ENCODE measurements around the gene LMBRD1.

The LMBRD1 gene

GRCh38 chr6:69643688-69644087 lies 153.1 kb downstream of the LMBRD1 start:
- DNase-seq (ENCODE audit: low read depth in 2 of 2, low spot score in 1 of 2) = no peak

DNA sequence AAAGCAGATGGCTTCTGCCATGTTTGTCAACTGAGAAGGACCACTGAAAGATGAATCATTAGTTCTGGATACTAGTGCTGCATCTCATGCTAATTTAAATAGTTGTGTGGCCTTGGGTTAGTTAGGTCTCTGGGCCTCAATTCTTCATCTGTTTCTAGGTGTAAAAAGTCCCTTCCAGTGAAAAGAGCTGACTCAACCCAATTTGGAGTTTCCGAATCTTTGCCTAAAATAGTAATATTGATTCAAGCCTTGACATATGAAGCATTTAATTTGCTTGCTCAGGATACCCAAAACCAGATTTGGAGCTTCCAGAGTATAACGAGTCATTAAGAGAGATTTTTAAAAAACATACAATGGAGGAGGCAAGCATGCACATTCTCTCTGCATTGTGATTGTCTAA lies 163.9 kb downstream of the LMBRD1 start:
- DNase-seq (ENCODE audit: low read depth in 2 of 2, low spot score in 1 of 2) = no peak

DNA sequence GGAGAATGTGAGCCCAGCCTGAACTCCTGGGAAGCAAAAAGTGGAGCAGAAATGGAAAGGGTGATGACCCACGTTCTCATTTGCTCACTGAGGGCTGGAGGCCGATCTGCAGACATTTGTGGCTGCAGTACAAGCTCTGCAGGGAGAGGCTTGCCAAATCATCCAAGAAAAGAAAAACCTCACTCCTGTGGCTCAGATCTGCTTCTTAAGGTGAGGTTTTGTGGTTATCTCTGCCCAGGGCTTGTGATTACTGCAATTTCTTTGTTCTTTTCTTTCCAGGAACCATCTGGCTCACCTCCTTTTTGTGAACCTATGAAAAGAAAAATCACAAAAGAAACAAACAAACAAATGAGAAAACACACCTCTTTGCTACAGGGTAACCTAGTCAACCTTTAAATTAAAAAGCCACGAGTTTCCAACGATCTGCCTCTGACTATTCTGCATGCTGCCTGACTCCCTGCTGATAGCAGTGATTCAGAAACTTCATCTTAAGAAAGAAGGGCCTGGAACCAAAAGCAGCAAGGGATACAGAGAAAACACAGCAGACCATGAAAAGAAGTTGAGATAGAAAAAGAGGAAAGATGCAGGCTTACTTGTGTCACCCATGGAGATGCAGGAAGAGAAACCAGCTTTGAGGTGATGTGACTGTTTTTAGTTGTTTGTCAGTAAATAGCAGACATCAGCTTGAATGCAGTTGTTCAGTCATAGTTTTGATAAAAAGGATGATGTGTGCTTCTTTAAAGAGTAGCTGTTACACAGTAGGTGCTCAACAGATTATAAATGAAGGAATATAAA lies 165.1 kb downstream of the LMBRD1 start:
- no peak for DNase-seq (ENCODE audit: low read depth in 2 of 2, low spot score in 1 of 2)

DNA sequence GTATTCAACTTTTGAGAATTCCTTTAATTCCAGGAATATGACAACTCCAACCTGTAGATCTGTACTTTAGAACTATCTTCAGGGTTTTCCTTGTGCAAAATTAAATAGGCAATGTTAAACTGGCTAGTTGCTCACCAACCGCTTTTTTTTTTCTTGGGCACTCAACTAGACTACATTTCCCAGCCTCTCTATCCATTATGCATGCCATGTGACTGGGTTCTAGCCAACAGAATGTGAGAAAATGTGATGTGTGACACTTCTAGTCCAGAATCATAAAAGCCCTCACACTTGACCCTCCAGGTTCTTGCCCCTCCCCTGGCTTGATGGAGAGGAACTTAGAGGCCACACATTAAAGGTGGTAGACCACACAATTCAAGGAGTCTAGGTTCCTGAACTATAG lies 166.0 kb downstream of the LMBRD1 start:
- no peak for DNase-seq (ENCODE audit: low read depth in 2 of 2, low spot score in 1 of 2)

DNA sequence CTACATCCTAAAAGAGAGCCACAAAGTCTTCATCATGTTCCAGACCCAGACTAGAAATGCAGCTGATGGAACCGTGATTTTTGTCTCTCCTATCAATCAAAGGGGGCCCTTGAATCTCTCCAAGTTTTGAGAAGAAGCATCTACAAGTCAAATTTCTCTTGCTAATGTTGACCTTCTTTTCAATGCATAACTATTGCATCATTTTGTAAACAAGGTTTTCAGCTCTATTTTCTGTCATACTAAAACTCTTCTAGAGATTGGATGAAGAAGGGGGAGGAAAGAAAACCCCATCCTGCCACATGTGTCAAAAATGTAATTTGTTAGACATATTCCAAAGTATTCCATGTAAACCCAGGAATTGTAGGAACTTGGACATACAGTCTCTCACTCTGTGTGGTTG lies 169.2 kb downstream of the LMBRD1 start:
- DNase-seq (ENCODE audit: low read depth in 2 of 2, low spot score in 1 of 2) = no peak

DNA sequence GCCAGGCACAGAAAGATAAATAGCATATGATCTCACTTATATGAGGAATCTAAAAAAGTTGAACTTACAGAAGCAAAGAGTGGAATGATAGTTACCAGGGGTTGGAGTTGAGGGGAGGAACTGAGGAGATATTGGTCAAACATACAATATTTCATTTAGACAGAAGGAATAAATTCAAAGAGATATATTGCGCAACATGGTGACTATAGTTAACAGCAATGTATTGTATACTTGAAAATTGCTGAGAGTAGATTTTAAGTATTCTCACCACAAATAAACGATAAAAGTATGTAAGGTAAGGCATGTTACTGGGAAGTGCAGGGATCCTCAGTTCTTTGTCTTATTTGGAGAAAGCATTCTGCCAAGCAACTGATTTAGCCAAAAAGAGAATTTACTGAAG lies 171.9 kb downstream of the LMBRD1 start:
- DNase-seq (ENCODE audit: low read depth in 2 of 2, low spot score in 1 of 2) = no peak
